Measurements from ENCODE around the gene VPS8.

- TF ChIP-seq CTCF (IDR thresholded peaks at IDR 0.05) (no peak), POLR2A (IDR thresholded peaks at IDR 0.05) (no peak)
Observed at GRCh38 chr3:184784731-184785500, 27.1 kb upstream of the VPS8 start.

Data from body of pancreas (tissue), 4 donors.